GM12864 (cell line): Measurements from ENCODE around the gene CAV2.

Experiments used
- DNase-seq: peaks from one replicate; pipeline ENCODE4 v3.0.0-alpha.2; 2011; ENCODE audit warnings: low read depth
- H3K4me3 ChIP-seq: 2 replicates; pipeline ENCODE4 v1.5.1; 2011; ENCODE audit warnings: mild to moderate bottlenecking, low read depth, low read length, control low read depth
- CTCF ChIP-seq: IDR thresholded peaks from 2 replicates; pipeline ENCODE4 v1.5.1; 2011; ENCODE audit warnings: low read depth, mild to moderate bottlenecking, moderate library complexity, low read length, control low read depth, inconsistent platforms; ENCODE audit errors: missing control alignments

The CAV2 gene

GRCh38 chr7:116532102-116532688 is 32.7 kb downstream of the CAV2 start:
- H3K4me3 ChIP-seq, result no peak overlapping the region
- DNase-seq, result no peak
- no peak for TF ChIP-seq CTCF

- no peak for TF ChIP-seq CTCF
- no peak for DNase-seq
- H3K4me3 ChIP-seq, result no peak overlapping the region
These were observed 35.3 kb downstream of the CAV2 start for GRCh38 chr7:116534790-116535189.

GRCh38 chr7:116535416-116535815 is 35.9 kb downstream of the CAV2 start:
- no peak for DNase-seq
- no peak for TF ChIP-seq CTCF
- H3K4me3 ChIP-seq, result no peak overlapping the region

GRCh38 chr7:116538138-116538537 is 38.6 kb downstream of the CAV2 start:
- no peak for TF ChIP-seq CTCF

GRCh38 chr7:116539879-116540278 is 40.3 kb downstream of the CAV2 start:
- DNase-seq, result no peak
- no peak overlapping the region for H3K4me3 ChIP-seq
- no peak for TF ChIP-seq CTCF

More at GRCh38 chr7:116538138-116538537, 38.6 kb downstream of the CAV2 start:
- no peak for DNase-seq
- no peak overlapping the region for H3K4me3 ChIP-seq

- TF ChIP-seq CTCF, result no peak
- DNase-seq, result no peak
- H3K4me3 ChIP-seq, result no peak overlapping the region
These were observed 41.2 kb downstream of the CAV2 start for GRCh38 chr7:116540743-116541142.

GRCh38 chr7:116541951-116542350 is 42.4 kb downstream of the CAV2 start:
- no peak for TF ChIP-seq CTCF
- no peak overlapping the region for H3K4me3 ChIP-seq
- DNase-seq, result no peak
